IMR-90 (cell line): ENCODE results near the gene CCHCR1. TPM values are rescaled to one million over a fixed set of nuclear protein-coding genes. Genes with fewer than 3 reads are reported as not detected.
A peak's percentile ranks its signal among the peaks of the same experiment; 100 is the strongest.

Source experiments
- ATAC-seq: fragments of 200-7000 bp; cut with Tn5 transposase; 2 replicates; pipeline ENCODE4 v1.9.1; 2020; ENCODE audit warnings: low read depth, mild to moderate bottlenecking, moderate library complexity
- BruUV-seq: library from RNA; stranded (reverse); fragments of 400-500 nt; replicated peaks from 2 replicates; lab custom pipeline; 2021; lab: Mats Ljungman, UMichigan
- CTCF ChIA-PET: fragments of 300-600 bp; formaldehyde crosslinking; extraction: SDS; loops from one replicate; lab custom pipeline; 2021; ENCODE audit warnings: antibody characterized with exemption; lab: Yijun Ruan, JAX
- POLR2A ChIA-PET: fragments of 300-600 bp; sonication (Branson Sonifier 250); formaldehyde crosslinking; loops from one replicate; lab custom pipeline; 2022; ENCODE audit warnings: antibody characterized with exemption; ENCODE audit not compliant: unreplicated experiment; lab: Charles Lee
- DNase-seq: peaks from one replicate; pipeline ENCODE4 v3.0.0; 2013
- H2AFZ ChIP-seq: replicated peaks from 2 replicates; pipeline ENCODE3; 2013; ENCODE audit warnings: low read length, mild to moderate bottlenecking; ENCODE audit not compliant: poor library complexity
- H2AK5ac ChIP-seq: 2 replicates; pipeline ENCODE4 v1.6.1; 2013; ENCODE audit warnings: low read depth, low read length, inconsistent platforms
- H2AK9ac ChIP-seq: replicated peaks from 2 replicates; pipeline ENCODE3; 2013; ENCODE audit warnings: mild to moderate bottlenecking, low read depth, low read length, moderate library complexity; ENCODE audit not compliant: poor library complexity
- H2BK120ac ChIP-seq: 2 replicates; pipeline ENCODE4 v1.6.1; 2013; ENCODE audit warnings: low read depth, low read length, inconsistent platforms
- H2BK15ac ChIP-seq: 3 replicates; pipeline ENCODE4 v1.6.1; 2013; ENCODE audit warnings: low read depth, low read length, inconsistent platforms
- H2BK20ac ChIP-seq: 2 replicates; pipeline ENCODE4 v1.6.1; 2013; ENCODE audit warnings: low read depth, mild to moderate bottlenecking, inconsistent platforms, low read length, moderate library complexity
- H2BK5ac ChIP-seq: 2 replicates; pipeline ENCODE4 v1.6.1; 2013; ENCODE audit warnings: mild to moderate bottlenecking, low read depth, low read length, inconsistent platforms; ENCODE audit not compliant: poor library complexity, severe bottlenecking
- H3K14ac ChIP-seq: replicated peaks from 2 replicates; pipeline ENCODE4 v1.6.1; 2013; ENCODE audit warnings: low read depth, low read length, inconsistent platforms
- H3K18ac ChIP-seq: 2 replicates; pipeline ENCODE4 v1.6.1; 2013; ENCODE audit warnings: low read depth, low read length, control low read depth
- H3K23ac ChIP-seq: 2 replicates; pipeline ENCODE4 v1.6.1; 2013; ENCODE audit warnings: low read depth, low read length, inconsistent platforms
- H3K27ac ChIP-seq: 2 replicates; pipeline ENCODE4 v1.5.1; 2013; ENCODE audit warnings: mild to moderate bottlenecking, control low read depth, low read length; ENCODE audit not compliant: insufficient read depth
- H3K27me3 ChIP-seq: 2 replicates; pipeline ENCODE4 v1.6.1; 2013; ENCODE audit warnings: low read length; ENCODE audit not compliant: control insufficient read depth, insufficient read depth
- H3K36me3 ChIP-seq: 2 replicates; pipeline ENCODE4 v1.6.1; 2013; ENCODE audit warnings: low read length, mixed read lengths; ENCODE audit not compliant: control insufficient read depth, insufficient read depth
- H3K4ac ChIP-seq: 2 replicates; pipeline ENCODE4 v1.6.1; 2013; ENCODE audit warnings: low read depth, low read length, inconsistent platforms
- H3K4me1 ChIP-seq: 2 replicates; pipeline ENCODE4 v1.6.1; 2013; ENCODE audit warnings: low read length, mixed read lengths; ENCODE audit not compliant: control insufficient read depth, insufficient read depth
- H3K4me2 ChIP-seq: 2 replicates; pipeline ENCODE4 v1.6.1; 2013; ENCODE audit warnings: low read depth, mild to moderate bottlenecking, control low read depth, low read length, moderate library complexity
- H3K4me3 ChIP-seq: 2 replicates; pipeline ENCODE4 v1.5.1; 2013; ENCODE audit warnings: low read depth, mild to moderate bottlenecking, control low read depth, low read length, moderate library complexity; ENCODE audit not compliant: insufficient read depth
- H3K56ac ChIP-seq: 2 replicates; pipeline ENCODE4 v1.6.1; 2013; ENCODE audit warnings: low read length, inconsistent platforms; ENCODE audit not compliant: insufficient read depth; ENCODE audit errors: extremely low read depth
- H3K79me1 ChIP-seq, 2 experiments: 2 replicates each; pipeline ENCODE4 v1.6.1; 2013; ENCODE audit warnings: low read length in 2 of 2, inconsistent platforms in 1 of 2, low read depth in 1 of 2
- H3K9ac ChIP-seq: 2 replicates; pipeline ENCODE4 v1.6.1; 2013; ENCODE audit warnings: low read depth, low read length, control low read depth
- H3K9me1 ChIP-seq: 2 replicates; pipeline ENCODE4 v1.6.1; 2013; ENCODE audit warnings: low read length, inconsistent platforms; ENCODE audit not compliant: insufficient read depth
- H3K9me3 ChIP-seq: 2 replicates; pipeline ENCODE4 v1.6.1; 2013; ENCODE audit warnings: low read length; ENCODE audit not compliant: control insufficient read depth, insufficient read depth
- H4K20me1 ChIP-seq: 2 replicates; pipeline ENCODE4 v1.6.1; 2013; ENCODE audit warnings: low read length, inconsistent platforms; ENCODE audit not compliant: insufficient read depth
- H4K5ac ChIP-seq: 2 replicates; pipeline ENCODE4 v1.6.1; 2013; ENCODE audit warnings: mild to moderate bottlenecking, low read depth, low read length, control low read depth
- H4K8ac ChIP-seq, 2 experiments: 2 replicates each; pipeline ENCODE4 v1.6.1; 2013; ENCODE audit warnings: low read depth in 2 of 2, low read length in 2 of 2, control low read depth in 1 of 2, inconsistent platforms in 1 of 2
- H4K91ac ChIP-seq: 2 replicates; pipeline ENCODE4 v1.6.1; 2013; ENCODE audit warnings: low read depth, low read length, inconsistent platforms; ENCODE audit not compliant: insufficient read depth
- BHLHE40 ChIP-seq: fragments of 150-350 bp; IDR thresholded peaks from 2 replicates; pipeline ENCODE4 v1.6.1; 2016; ENCODE audit warnings: mild to moderate bottlenecking, low read depth, low read length
- CEBPB ChIP-seq: IDR thresholded peaks from 2 replicates; pipeline ENCODE4 v1.6.1; 2012; ENCODE audit warnings: low read depth, low read length, improper control_type of control experiment
- CHD1 ChIP-seq: IDR thresholded peaks from 2 replicates; pipeline ENCODE4 v1.6.1; 2012; ENCODE audit warnings: low read depth, low read length, improper control_type of control experiment
- FOS ChIP-seq: fragments of 150-350 bp; IDR thresholded peaks from 2 replicates; pipeline ENCODE4 v1.6.1; 2016; ENCODE audit warnings: low read depth, low read length
- MAFK ChIP-seq: IDR thresholded peaks from 2 replicates; pipeline ENCODE4 v1.6.1; 2012; ENCODE audit warnings: low read depth, low read length, improper control_type of control experiment
- MAZ ChIP-seq: IDR thresholded peaks from 2 replicates; pipeline ENCODE4 v1.6.1; 2012; ENCODE audit warnings: low read depth, mild to moderate bottlenecking, low read length, improper control_type of control experiment, moderate library complexity, borderline replicate concordance
- NFE2L2 ChIP-seq: fragments of 150-350 bp; IDR thresholded peaks from 2 replicates; pipeline ENCODE4 v1.6.1; 2016; ENCODE audit warnings: low read depth, mild to moderate bottlenecking, low read length
- POLR2A ChIP-seq: IDR thresholded peaks from 2 replicates; pipeline ENCODE4 v1.6.1; 2012; ENCODE audit warnings: mild to moderate bottlenecking, low read depth, low read length
- RAD21 ChIP-seq: IDR thresholded peaks from 2 replicates; pipeline ENCODE4 v1.6.1; 2012; ENCODE audit warnings: low read length, improper control_type of control experiment
- RCOR1 ChIP-seq: IDR thresholded peaks from 2 replicates; pipeline ENCODE4 v1.6.1; 2012; ENCODE audit warnings: mild to moderate bottlenecking, low read length, improper control_type of control experiment; ENCODE audit not compliant: insufficient replicate concordance
- RFX5 ChIP-seq: IDR thresholded peaks from 2 replicates; pipeline ENCODE4 v1.8.0; 2012; ENCODE audit warnings: low read depth, mild to moderate bottlenecking, low read length, moderate library complexity
- SMC3 ChIP-seq: fragments of 150-350 bp; IDR thresholded peaks from 2 replicates; pipeline ENCODE4 v1.6.1; 2016; ENCODE audit warnings: low read depth, mild to moderate bottlenecking, antibody characterized with exemption, low read length, moderate library complexity
- WGBS, 2 experiments: methylation state at CpG; one replicate each; pipeline versions ENCODE4 v1.1.5 to v1.1.7; 2013; ENCODE audit warnings: missing lambda C conversion rate in 2 of 2; ENCODE audit not compliant: insufficient read length in 1 of 2; ENCODE audit errors: extremely low coverage in 2 of 2; 5-methylcytosine and 5-hydroxymethylcytosine counted together
- dilution Hi-C: fragments of 300-500 bp; cut with HindIII; formaldehyde crosslinking; loops from one replicate; pipeline ENCODE4 v1.14.3; 2018; ENCODE audit warnings: low sequenced_read_pairs; ENCODE audit not compliant: unreplicated experiment
- in situ Hi-C: fragments of 300-500 bp; cut with MboI; formaldehyde crosslinking; loops from 3 replicates; pipeline ENCODE4 v1.14.3; 2019; ENCODE audit warnings: low sequenced_read_pairs, inconsistent platforms, mixed read lengths
- intact Hi-C: fragments of 100-400 bp; cut with micrococcal nuclease; formaldehyde crosslinking; loops from 2 replicates; pipeline ENCODE4 v1.10.0; 2022
- polyA plus RNA-seq, 3 experiments: library from polyadenylated mRNA; depleted of rRNA; stranded (reverse); fragments of >200 nt; gene quantifications; 2 replicates each; pipeline ENCODE4 v1.2.3, GENCODE V29; 2012; ENCODE audit warnings: low replicate concordance in 1 of 3
- total RNA-seq: library from RNA; depleted of rRNA; stranded (reverse); fragments of >200 nt; gene quantifications from 2 replicates; pipeline ENCODE4 v1.2.3, GENCODE V29; 2012
- TF ChIP-seq, protein P1 (sequence below): fragments of 150-350 bp; IDR thresholded peaks from 2 replicates; pipeline ENCODE4 v1.6.1; 2017; ENCODE audit warnings: mild to moderate bottlenecking, antibody characterized with exemption, low read length, low read depth
- TF ChIP-seq, protein P2 (sequence below): conservative IDR thresholded peaks from 2 replicates; pipeline ENCODE4 v1.5.1; 2012; ENCODE audit warnings: mild to moderate bottlenecking, low read depth, low read length, improper control_type of control experiment
- TF ChIP-seq, protein P3 (sequence below): fragments of 150-350 bp; IDR thresholded peaks from 2 replicates; pipeline ENCODE4 v1.6.1; 2016; ENCODE audit warnings: low read depth, mild to moderate bottlenecking, low read length, moderate library complexity, borderline replicate concordance

Gene CCHCR1
- total and polyA plus RNA-seq, 2 of the 4 experiments (the other 2 are of a cell fraction), result 13.1 to 22.0 TPM

DNA sequence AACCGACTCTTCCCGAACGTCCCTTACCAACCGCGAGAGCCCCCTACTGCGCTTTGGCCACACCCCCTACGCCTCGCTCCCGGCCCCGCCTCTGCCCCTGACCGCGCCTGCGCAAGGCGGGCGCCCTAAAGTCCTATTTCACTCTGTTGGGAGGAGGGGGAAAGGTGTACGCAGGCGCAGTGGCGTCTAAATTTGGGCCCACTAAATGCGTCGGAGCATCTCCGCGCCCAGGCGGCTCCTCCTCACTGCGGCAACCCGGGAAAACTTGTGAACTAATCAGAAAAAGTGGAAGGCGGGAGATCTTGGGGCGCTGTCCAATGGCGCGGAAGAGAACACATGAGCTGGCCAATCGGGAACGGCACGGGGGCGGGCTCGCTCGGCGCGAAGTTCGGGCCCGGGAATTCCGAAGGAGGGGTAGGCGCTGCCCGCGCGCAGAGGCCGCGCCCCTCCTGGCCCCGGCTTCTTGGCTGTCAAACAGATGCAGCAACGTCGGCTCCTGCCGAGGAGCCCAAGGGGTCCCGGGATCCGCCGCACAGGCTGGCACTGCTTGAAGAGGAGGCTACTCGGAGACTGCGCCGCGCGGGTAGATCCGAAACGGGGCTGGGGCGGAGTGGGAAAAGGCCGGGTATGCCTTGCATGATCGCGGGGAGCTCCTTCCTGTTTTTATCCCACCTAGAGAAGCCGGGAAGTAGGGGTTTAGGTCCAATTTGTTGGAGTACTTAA, 699 bp upstream of the CCHCR1 start, which contains the start of gene TCF19:
TSS of gene TCF19 (plus strand) at position 450 of the 723 bp plus-strand sequence. CDS start 881 bp downstream, outside the sequence.
- 0% methylated on average over 35 of the region's 65 CpGs; no CpG with 5 or more reads in 1 of the 2 experiments for WGBS, 2 experiments
- H3K4me2 ChIP-seq, result peak within 1 kb of the TSS; percentile 77
- no peaks in the 10 kb centered on the region for H3K27me3 ChIP-seq
- H3K56ac ChIP-seq, result peak within 1 kb of the TSS; percentile 70
- peak within 1 kb of the TSS; percentile 87 to 88 for H4K8ac ChIP-seq
- peak within 1 kb of the TSS; percentile 13 for H3K18ac ChIP-seq
- peak within 1 kb of the TSS; percentile 76 for H3K4ac ChIP-seq
- H3K79me1 ChIP-seq, result peaks cover 14 to 56% of the 10 kb centered on the region in 2 experiments
- peak within 1 kb of the TSS; percentile 97 for H2AFZ ChIP-seq
- POLR2A ChIA-PET, result no interaction called here
- ATAC-seq (peak; percentile 97), DNase-seq (peak; percentile 99)
- peaks cover 19% of the 10 kb centered on the region for H3K9me1 ChIP-seq
- H3K23ac ChIP-seq, result peak within 1 kb of the TSS; percentile 88
- H4K20me1 ChIP-seq, result peaks cover 1% of the 10 kb centered on the region; the same call in 1 of the 2 replicates
- CTCF ChIA-PET, result interaction anchor here (0.9 kb wide), 1 partner anchor 38 kb away, joined by 5 read pairs; no protein-coding TSS in a partner anchor
- no TSS peak for BruUV-seq
- peak within 1 kb of the TSS; percentile 68 for H3K9ac ChIP-seq
- dilution Hi-C loops (no loop called here), in situ Hi-C loops (no loop called here), intact Hi-C loops (no loop called here)
- H4K5ac ChIP-seq, result peak within 1 kb of the TSS; percentile 40
- peak within 1 kb of the TSS; percentile 79 for H3K14ac ChIP-seq
- no peak within 1 kb of the TSS; the same call in 2 of the 3 replicates for H2BK15ac ChIP-seq
- H2AK9ac ChIP-seq, result peak within 1 kb of the TSS; percentile 91
- peak within 1 kb of the TSS; percentile 44; the same call in 1 of the 2 replicates for H4K91ac ChIP-seq
- peak within 1 kb of the TSS; percentile 43 for H2BK5ac ChIP-seq
- no peak within 1 kb of the TSS for H2BK120ac ChIP-seq
- peak within 1 kb of the TSS; percentile 69 for H3K4me3 ChIP-seq
- H3K9me3 ChIP-seq, result no peaks in the 10 kb centered on the region
- peaks cover 10% of the 10 kb centered on the region for H3K4me1 ChIP-seq
- H3K36me3 ChIP-seq, result peaks cover 7% of the 10 kb centered on the region; the same call in 1 of the 2 replicates
- peak within 1 kb of the TSS; percentile 86 for H2AK5ac ChIP-seq
- H3K27ac ChIP-seq, result peak within 1 kb of the TSS; percentile 86
- H2BK20ac ChIP-seq, result no peak within 1 kb of the TSS
- TF ChIP-seq MAFK (no peak), NFE2L2 (no peak), CEBPB (no peak), CHD1 (no peak), BHLHE40 (peak; percentile 79), MAZ (peak; percentile 96), POLR2A (no peak), FOS (peak; percentile 68), RCOR1 (no peak), SMC3 (no peak), RAD21 (no peak), RFX5 (no peak)
- TF ChIP-seq, protein P1, sequence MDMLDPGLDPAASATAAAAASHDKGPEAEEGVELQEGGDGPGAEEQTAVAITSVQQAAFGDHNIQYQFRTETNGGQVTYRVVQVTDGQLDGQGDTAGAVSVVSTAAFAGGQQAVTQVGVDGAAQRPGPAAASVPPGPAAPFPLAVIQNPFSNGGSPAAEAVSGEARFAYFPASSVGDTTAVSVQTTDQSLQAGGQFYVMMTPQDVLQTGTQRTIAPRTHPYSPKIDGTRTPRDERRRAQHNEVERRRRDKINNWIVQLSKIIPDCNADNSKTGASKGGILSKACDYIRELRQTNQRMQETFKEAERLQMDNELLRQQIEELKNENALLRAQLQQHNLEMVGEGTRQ, result no peak
- TF ChIP-seq, protein P2, sequence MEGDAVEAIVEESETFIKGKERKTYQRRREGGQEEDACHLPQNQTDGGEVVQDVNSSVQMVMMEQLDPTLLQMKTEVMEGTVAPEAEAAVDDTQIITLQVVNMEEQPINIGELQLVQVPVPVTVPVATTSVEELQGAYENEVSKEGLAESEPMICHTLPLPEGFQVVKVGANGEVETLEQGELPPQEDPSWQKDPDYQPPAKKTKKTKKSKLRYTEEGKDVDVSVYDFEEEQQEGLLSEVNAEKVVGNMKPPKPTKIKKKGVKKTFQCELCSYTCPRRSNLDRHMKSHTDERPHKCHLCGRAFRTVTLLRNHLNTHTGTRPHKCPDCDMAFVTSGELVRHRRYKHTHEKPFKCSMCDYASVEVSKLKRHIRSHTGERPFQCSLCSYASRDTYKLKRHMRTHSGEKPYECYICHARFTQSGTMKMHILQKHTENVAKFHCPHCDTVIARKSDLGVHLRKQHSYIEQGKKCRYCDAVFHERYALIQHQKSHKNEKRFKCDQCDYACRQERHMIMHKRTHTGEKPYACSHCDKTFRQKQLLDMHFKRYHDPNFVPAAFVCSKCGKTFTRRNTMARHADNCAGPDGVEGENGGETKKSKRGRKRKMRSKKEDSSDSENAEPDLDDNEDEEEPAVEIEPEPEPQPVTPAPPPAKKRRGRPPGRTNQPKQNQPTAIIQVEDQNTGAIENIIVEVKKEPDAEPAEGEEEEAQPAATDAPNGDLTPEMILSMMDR, result no peak
- TF ChIP-seq, protein P3, sequence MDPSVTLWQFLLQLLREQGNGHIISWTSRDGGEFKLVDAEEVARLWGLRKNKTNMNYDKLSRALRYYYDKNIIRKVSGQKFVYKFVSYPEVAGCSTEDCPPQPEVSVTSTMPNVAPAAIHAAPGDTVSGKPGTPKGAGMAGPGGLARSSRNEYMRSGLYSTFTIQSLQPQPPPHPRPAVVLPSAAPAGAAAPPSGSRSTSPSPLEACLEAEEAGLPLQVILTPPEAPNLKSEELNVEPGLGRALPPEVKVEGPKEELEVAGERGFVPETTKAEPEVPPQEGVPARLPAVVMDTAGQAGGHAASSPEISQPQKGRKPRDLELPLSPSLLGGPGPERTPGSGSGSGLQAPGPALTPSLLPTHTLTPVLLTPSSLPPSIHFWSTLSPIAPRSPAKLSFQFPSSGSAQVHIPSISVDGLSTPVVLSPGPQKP, result no peak
